ENCODE data around the gene CRTC3.

CRTC3 gene

GRCh38 chr15:90571063-90571541 is 41.4 kb downstream of the CRTC3 start:
- H3K4me3 ChIP-seq (ENCODE audit: low read depth, low read length) = no peak overlapping the region
- TF ChIP-seq CTCF (IDR thresholded peaks at IDR 0.05; ENCODE audit: insufficient read depth, low read length, missing control alignments) = no peak
- CTCF ChIA-PET = no interaction called here
- DNase-seq (ENCODE audit: low read depth, low spot score) = no peak
- POLR2A ChIA-PET = no interaction called here

- no peak for TF ChIP-seq CTCF (IDR thresholded peaks at IDR 0.05; ENCODE audit: insufficient read depth, low read length, missing control alignments)
- POLR2A ChIA-PET = no interaction called here
- CTCF ChIA-PET = interaction anchor here (1.1 to 2.0 kb wide), 3 partner anchors 9 to 253 kb away, joined by 3 to 5 read pairs (median 3); no protein-coding TSS in a partner anchor
- H3K4me3 ChIP-seq (ENCODE audit: low read depth, low read length) = no peak overlapping the region
- DNase-seq (ENCODE audit: low read depth, low spot score) = no peak
These were observed 43.2 kb downstream of the CRTC3 start for GRCh38 chr15:90572893-90573292.

- ChIA-PET CTCF (interaction anchor here (1.4 kb wide), 2 partner anchors 10 to 16 kb away, joined by 4 to 5 read pairs; no protein-coding TSS in a partner anchor), POLR2A (no interaction called here)
- H3K4me3 ChIP-seq (ENCODE audit: low read depth, low read length) = no peak overlapping the region
- no peak for DNase-seq (ENCODE audit: low read depth, low spot score)
- TF ChIP-seq CTCF (IDR thresholded peaks at IDR 0.05; ENCODE audit: insufficient read depth, low read length, missing control alignments) = no peak
These were observed 47.1 kb downstream of the CRTC3 start for GRCh38 chr15:90576711-90577389.

GRCh38 chr15:90579213-90579612 is 49.5 kb downstream of the CRTC3 start:
- ChIA-PET CTCF (interaction anchor here (1.7 kb wide), 1 partner anchor 259 kb away, joined by 5 read pairs; no protein-coding TSS in a partner anchor), POLR2A (no interaction called here)
- no peak for TF ChIP-seq CTCF (IDR thresholded peaks at IDR 0.05; ENCODE audit: insufficient read depth, low read length, missing control alignments)
- H3K4me3 ChIP-seq (ENCODE audit: low read depth, low read length) = no peak overlapping the region
- DNase-seq (ENCODE audit: low read depth, low spot score) = no peak

GRCh38 chr15:90580099-90580498 is 50.4 kb downstream of the CRTC3 start:
- CTCF ChIA-PET = interaction anchor here (0.9 to 1.7 kb wide), 2 partner anchors 23 to 260 kb away, joined by 3 to 5 read pairs; no protein-coding TSS in a partner anchor
- no peak for DNase-seq (ENCODE audit: low read depth, low spot score)
- POLR2A ChIA-PET = no interaction called here
- no peak for TF ChIP-seq CTCF (IDR thresholded peaks at IDR 0.05; ENCODE audit: insufficient read depth, low read length, missing control alignments)
- H3K4me3 ChIP-seq (ENCODE audit: low read depth, low read length) = no peak overlapping the region

- CTCF ChIA-PET = interaction anchor here (0.9 to 1.7 kb wide), 2 partner anchors 23 to 261 kb away, joined by 3 to 5 read pairs; no protein-coding TSS in a partner anchor
- POLR2A ChIA-PET = interaction anchor here (0.5 kb wide), 1 partner anchor 72 kb away, joined by 3 read pairs; no protein-coding TSS in a partner anchor
- no peak for TF ChIP-seq CTCF (IDR thresholded peaks at IDR 0.05; ENCODE audit: insufficient read depth, low read length, missing control alignments)
- no peak overlapping the region for H3K4me3 ChIP-seq (ENCODE audit: low read depth, low read length)
- DNase-seq (ENCODE audit: low read depth, low spot score) = no peak
These were observed 50.8 kb downstream of the CRTC3 start for GRCh38 chr15:90580541-90580940.
